ENCODE measurements around the gene PEBP1. TPM values are rescaled to one million over a fixed set of nuclear protein-coding genes. Genes with fewer than 3 reads are reported as not detected.

PEBP1 gene
- total and polyA plus RNA-seq, 10 of the 15 experiments (the other 5 are each of a cell fraction or from before 2014, with no cell fraction given): 79.4 to 415 (median 206) TPM

DNA sequence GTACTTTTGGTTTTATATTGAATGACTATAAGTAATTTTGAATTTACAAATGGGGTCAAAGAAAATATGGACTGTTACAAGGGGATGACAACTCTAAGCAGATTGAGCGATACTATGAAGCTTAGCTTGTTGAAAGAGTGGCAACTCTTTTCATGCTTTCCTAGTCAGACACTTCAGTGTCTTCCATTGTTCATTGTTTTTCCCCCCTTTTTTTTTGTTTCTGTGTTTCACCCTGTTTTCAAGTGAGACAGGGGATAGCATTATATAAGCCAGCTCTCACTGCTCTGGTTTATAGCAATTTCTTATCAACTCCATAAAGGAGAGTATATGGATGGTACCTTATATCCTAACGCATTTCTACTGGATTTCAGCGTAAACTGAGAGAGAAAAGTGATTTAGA lies 24.6 kb downstream of the PEBP1 start:
- Histone ChIP-seq H4K20me1 (ENCODE audit: control insufficient read depth, insufficient read depth) (no peaks in the 10 kb centered on the region), H2AFZ (ENCODE audit: control insufficient read depth, low read depth, low read length) (no peak overlapping the region), H3K79me2 (ENCODE audit: control insufficient read depth, insufficient read depth, low read length) (no peaks in the 10 kb centered on the region), H3K4me1 (ENCODE audit: control insufficient read depth, insufficient read depth, low read length) (peaks cover 4% of the 10 kb centered on the region; the same call in 1 of the 2 replicates), H3K9ac (ENCODE audit: control insufficient read depth, insufficient read depth, low read length) (no peak overlapping the region), H3K4me2 (ENCODE audit: control insufficient read depth, insufficient read depth) (no peak overlapping the region), H3K4me3 (no peak overlapping the region), H3K27ac (ENCODE audit: control insufficient read depth, insufficient read depth) (no peak overlapping the region), H3K9me3 (replicated peaks; ENCODE audit: control insufficient read depth, insufficient read depth, low read length) (no peaks in the 10 kb centered on the region), H3K27me3 (replicated peaks in 1 of 2; ENCODE audit: control insufficient read depth in 2 of 2, insufficient read depth in 2 of 2, low read length in 1 of 2) (no peaks in the 10 kb centered on the region), H3K36me3 (ENCODE audit: control insufficient read depth in 2 of 2, insufficient read depth in 2 of 2, low read length in 1 of 2) (peaks cover 5 to 21% of the 10 kb centered on the region in 2 experiments)
- in situ Hi-C loops (cut with MboI): no loop called here
- 100% methylated on average over 3 of the region's 3 CpGs for WGBS (ENCODE audit: insufficient coverage, insufficient replicate concordance, low lambda C conversion rate, missing lambda C conversion rate)
- DNase-seq (ENCODE audit: low read depth, low spot score) (no peak), ATAC-seq (no peak), FAIRE-seq (no peak)
- ChIA-PET POLR2A (no interaction called here), SMC1A (ENCODE audit: uncharacterized antibody, unreplicated experiment) (interaction anchor here (0.5 to 3.0 kb wide), 3 partner anchors 13 to 192 kb away, joined by 3 to 10 read pairs (median 3); no protein-coding TSS in a partner anchor), CTCF (no interaction called here), RAD21 (ENCODE audit: unreplicated experiment) (no interaction called here)
- no TSS peak for BruUV-seq (replicated peaks)
- intact Hi-C loops (cut with micrococcal nuclease; ENCODE audit: unreplicated experiment): no loop called here
- TF ChIP-seq HDAC6 (IDR thresholded peaks at IDR 0.05; ENCODE audit: unreplicated experiment): no peak
- TF ChIP-seq POU2F2 (IDR thresholded peaks at IDR 0.05; ENCODE audit: borderline replicate concordance, low read depth, low read length): no peak
- TF ChIP-seq MTA3 (IDR thresholded peaks at IDR 0.05; ENCODE audit: borderline replicate concordance, low read length): no peak
- TF ChIP-seq SIN3A (IDR thresholded peaks at IDR 0.05; ENCODE audit: low read depth, low read length): no peak
- no peak for TF ChIP-seq STAT1 (conservative IDR thresholded peaks at IDR 0.05)
- no peak for TF ChIP-seq YBX1 (IDR thresholded peaks at IDR 0.05)
- TF ChIP-seq RUNX3 (IDR thresholded peaks at IDR 0.05; ENCODE audit: low read length): no peak

All from GM12878 (cell line).